ENCODE results near the gene KDM1A.

Gene KDM1A

GRCh38 chr1:23065385-23065784 is 46.1 kb downstream of the KDM1A start:
- DNase-seq (ENCODE audit: low read depth): no peak
- no peak for TF ChIP-seq POLR2A (IDR thresholded peaks at IDR 0.05; ENCODE audit: extremely low read depth, insufficient read length)
- TF ChIP-seq, protein P1, sequence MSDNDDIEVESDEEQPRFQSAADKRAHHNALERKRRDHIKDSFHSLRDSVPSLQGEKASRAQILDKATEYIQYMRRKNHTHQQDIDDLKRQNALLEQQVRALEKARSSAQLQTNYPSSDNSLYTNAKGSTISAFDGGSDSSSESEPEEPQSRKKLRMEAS (IDR thresholded peaks at IDR 0.05; ENCODE audit: low read depth, low read length): no peak
- no peak for TF ChIP-seq MYC (IDR thresholded peaks at IDR 0.05; ENCODE audit: low read depth, low read length)
- TF ChIP-seq CTCF (IDR thresholded peaks at IDR 0.05; ENCODE audit: low read depth, low read length): no peak
- no peak overlapping the region for H3K4me3 ChIP-seq (ENCODE audit: low read depth, low read length)

DNA sequence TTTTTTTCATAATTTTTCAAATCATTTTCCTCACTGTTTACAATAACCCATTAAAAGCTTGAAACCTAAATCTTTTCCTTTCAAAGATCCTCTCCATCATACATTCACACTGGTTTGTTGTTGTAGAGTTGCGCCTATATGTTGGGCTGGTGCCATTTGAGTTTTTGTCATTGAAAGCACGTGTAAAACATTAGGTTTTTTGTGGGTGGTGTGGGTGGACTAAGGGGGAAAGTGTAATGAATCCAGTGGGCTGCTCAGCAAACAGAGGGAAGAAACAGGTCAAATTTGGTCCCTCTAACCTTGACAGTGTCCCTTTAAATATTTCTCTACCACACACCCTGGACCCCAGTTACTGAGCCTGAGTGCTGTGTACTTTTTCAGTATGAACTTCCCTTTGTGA is 46.8 kb downstream of the KDM1A start:
- no peak overlapping the region for H3K4me3 ChIP-seq (ENCODE audit: low read depth, low read length)
- DNase-seq (ENCODE audit: low read depth): no peak
- TF ChIP-seq MYC (IDR thresholded peaks at IDR 0.05; ENCODE audit: low read depth, low read length) (no peak), POLR2A (IDR thresholded peaks at IDR 0.05; ENCODE audit: extremely low read depth, insufficient read length) (no peak), CTCF (IDR thresholded peaks at IDR 0.05; ENCODE audit: low read depth, low read length) (no peak)
- TF ChIP-seq, protein P1 (IDR thresholded peaks at IDR 0.05; ENCODE audit: low read depth, low read length): no peak

DNA sequence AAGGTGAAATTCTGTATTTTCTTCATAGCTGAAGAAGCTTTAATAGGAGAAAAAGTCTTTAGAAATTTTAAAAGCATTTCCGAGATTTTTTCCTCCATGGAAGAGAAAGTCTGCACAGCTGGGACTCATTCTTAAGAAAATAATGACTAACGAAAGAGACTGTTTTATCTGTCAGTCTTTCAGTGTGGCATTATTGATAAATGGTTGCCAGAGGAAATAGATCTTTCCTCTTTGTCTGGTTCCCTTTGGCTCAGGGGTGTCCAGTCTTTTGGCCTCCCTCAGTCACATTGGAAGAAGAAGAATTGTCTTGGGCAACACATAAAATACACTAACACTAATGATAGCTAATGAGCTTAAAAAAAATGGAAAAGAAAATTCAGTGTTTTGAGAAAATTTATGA is 49.9 kb downstream of the KDM1A start:
- no peak for DNase-seq (ENCODE audit: low read depth)
- H3K4me3 ChIP-seq (ENCODE audit: low read depth, low read length): no peak overlapping the region
- TF ChIP-seq CTCF (IDR thresholded peaks at IDR 0.05; ENCODE audit: low read depth, low read length): no peak
- TF ChIP-seq POLR2A (IDR thresholded peaks at IDR 0.05; ENCODE audit: extremely low read depth, insufficient read length): no peak
- TF ChIP-seq MYC (IDR thresholded peaks at IDR 0.05; ENCODE audit: low read depth, low read length): no peak
- TF ChIP-seq, protein P1 (IDR thresholded peaks at IDR 0.05; ENCODE audit: low read depth, low read length): no peak

- TF ChIP-seq, protein P1 (IDR thresholded peaks at IDR 0.05; ENCODE audit: low read depth, low read length): no peak
- TF ChIP-seq POLR2A (IDR thresholded peaks at IDR 0.05; ENCODE audit: extremely low read depth, insufficient read length) (no peak), MYC (IDR thresholded peaks at IDR 0.05; ENCODE audit: low read depth, low read length) (no peak), CTCF (IDR thresholded peaks at IDR 0.05; ENCODE audit: low read depth, low read length) (no peak)
- H3K4me3 ChIP-seq (ENCODE audit: low read depth, low read length): no peak overlapping the region
- DNase-seq (ENCODE audit: low read depth): no peak
These were observed 50.4 kb downstream of the KDM1A start for GRCh38 chr1:23069675-23070074.

DNA sequence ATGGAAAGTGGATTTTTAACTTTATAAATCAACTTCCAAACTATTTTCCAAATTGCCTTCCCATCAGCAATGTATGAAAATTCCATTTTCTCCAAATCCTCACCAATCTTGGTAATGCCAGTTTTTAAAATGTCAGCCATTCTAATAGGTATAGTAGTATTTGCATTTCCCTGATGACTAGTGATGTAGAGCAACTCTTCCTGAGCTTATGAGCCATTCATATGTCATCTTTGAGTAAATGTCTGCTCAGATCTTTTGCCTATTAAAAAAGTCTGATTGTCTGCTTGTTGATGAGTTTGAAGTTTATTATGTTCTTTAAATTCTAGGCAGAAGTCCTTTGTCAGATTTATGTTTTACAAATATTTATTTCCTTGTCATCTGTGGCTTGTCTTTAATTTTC is 54.7 kb downstream of the KDM1A start:
- TF ChIP-seq POLR2A (IDR thresholded peaks at IDR 0.05; ENCODE audit: extremely low read depth, insufficient read length): no peak
- no peak for TF ChIP-seq CTCF (IDR thresholded peaks at IDR 0.05; ENCODE audit: low read depth, low read length)
- TF ChIP-seq, protein P1 (IDR thresholded peaks at IDR 0.05; ENCODE audit: low read depth, low read length): no peak
- TF ChIP-seq MYC (IDR thresholded peaks at IDR 0.05; ENCODE audit: low read depth, low read length): no peak
- DNase-seq (ENCODE audit: low read depth): no peak
- no peak overlapping the region for H3K4me3 ChIP-seq (ENCODE audit: low read depth, low read length)

GRCh38 chr1:23079025-23079424 is 59.8 kb downstream of the KDM1A start:
- no peak overlapping the region for H3K4me3 ChIP-seq (ENCODE audit: low read depth, low read length)
- TF ChIP-seq POLR2A (IDR thresholded peaks at IDR 0.05; ENCODE audit: extremely low read depth, insufficient read length) (no peak), CTCF (IDR thresholded peaks at IDR 0.05; ENCODE audit: low read depth, low read length) (no peak), MYC (IDR thresholded peaks at IDR 0.05; ENCODE audit: low read depth, low read length) (no peak)
- TF ChIP-seq, protein P1 (IDR thresholded peaks at IDR 0.05; ENCODE audit: low read depth, low read length): no peak
- DNase-seq (ENCODE audit: low read depth): no peak

All from NB4 (cell line).